GM13976 (cell line): Measurements from ENCODE around the gene RBM22.

Source experiments
- DNase-seq: peaks from one replicate; pipeline ENCODE4 v3.0.0; 2012; ENCODE audit warnings: low spot score
- CTCF ChIP-seq: IDR thresholded peaks from 2 replicates; pipeline ENCODE4 v1.5.1; 2012; ENCODE audit warnings: borderline replicate concordance, mild to moderate bottlenecking; ENCODE audit not compliant: insufficient read depth; ENCODE audit errors: extremely low read depth, missing control alignments, control extremely low read depth
- in situ Hi-C: fragments of 300-500 bp; cut with MboI; formaldehyde crosslinking; loops from one replicate; pipeline ENCODE4 v1.12.0; 2022; ENCODE audit warnings: low sequenced_read_pairs, mixed read lengths, inconsistent platforms; ENCODE audit not compliant: unreplicated experiment

The RBM22 gene

GRCh38 chr5:150700246-150700593 lies 642 bp downstream of the RBM22 start:
- DNase-seq = no peak
- TF ChIP-seq CTCF = no peak
- in situ Hi-C loops = no loop called here

- in situ Hi-C loops = no loop called here
Measured at GRCh38 chr5:150694612-150695011, 6.2 kb downstream of the RBM22 start.

GRCh38 chr5:150692276-150692675 lies 8.6 kb downstream of the RBM22 start:
- in situ Hi-C loops = no loop called here
- DNase-seq = no peak
- no peak for TF ChIP-seq CTCF

More at GRCh38 chr5:150694612-150695011, 6.2 kb downstream of the RBM22 start:
- TF ChIP-seq CTCF = no peak
- no peak for DNase-seq

- TF ChIP-seq CTCF = no peak
- in situ Hi-C loops = no loop called here
- DNase-seq = no peak
Measured at GRCh38 chr5:150690760-150691159, 10.1 kb downstream of the RBM22 start.

GRCh38 chr5:150689120-150689519 lies 11.7 kb downstream of the RBM22 start:
- no peak for TF ChIP-seq CTCF
- in situ Hi-C loops = no loop called here
- DNase-seq = no peak

GRCh38 chr5:150676578-150676977 lies 24.3 kb downstream of the RBM22 start:
- in situ Hi-C loops = no loop called here
- TF ChIP-seq CTCF = no peak
- DNase-seq = no peak

- no peak for DNase-seq
- TF ChIP-seq CTCF = no peak
- in situ Hi-C loops = no loop called here
Measured at GRCh38 chr5:150675069-150675468, 25.8 kb downstream of the RBM22 start.
